ENCODE results near the gene CACNA1I. TPM values are rescaled to one million over a fixed set of nuclear protein-coding genes. Genes with fewer than 3 reads are reported as not detected.
A peak's percentile ranks its signal among the peaks of the same experiment; 100 is the strongest.

Gene CACNA1I
- polyA plus RNA-seq, 1 of the 3 experiments (the other 2 are of a cell fraction), result not detected

DNA sequence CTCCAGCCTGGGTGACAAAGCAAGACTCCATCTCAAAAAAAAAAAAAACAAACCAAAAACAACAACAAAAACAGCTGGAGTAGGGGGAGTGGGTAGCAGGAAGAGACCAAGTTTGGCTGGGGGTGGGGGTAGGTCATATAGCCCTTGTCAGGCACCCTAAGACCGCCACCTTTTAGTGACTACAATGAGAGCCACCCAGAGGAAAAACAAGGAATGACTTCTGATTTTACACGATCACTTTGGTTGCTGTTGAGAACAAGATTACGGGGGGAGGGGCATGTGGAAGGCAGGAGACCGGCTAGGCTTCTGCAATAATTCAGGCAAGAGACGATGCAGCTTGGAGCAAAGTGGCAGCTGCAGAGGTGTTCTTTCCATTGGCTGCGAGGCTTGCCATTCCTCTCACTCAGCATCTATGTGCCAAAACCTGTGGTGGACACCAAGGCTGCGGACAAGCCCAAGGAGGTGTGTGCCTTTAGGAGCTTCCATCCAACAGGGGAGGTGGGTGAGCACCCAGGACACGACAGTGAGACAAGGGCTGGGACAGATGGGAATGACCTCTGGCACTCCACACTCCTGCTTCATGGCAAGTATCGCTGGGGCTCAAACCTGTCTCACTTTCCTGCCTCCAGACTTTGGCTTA is 39.7 kb upstream of the CACNA1I start:
- H3K9me2 ChIP-seq, result no peaks in the 10 kb centered on the region
- no peak overlapping the region for H2AFZ ChIP-seq (ENCODE audit: low read depth)
- peaks cover 4 to 24% of the 10 kb centered on the region in 2 experiments; a peak in 2 of 4 replicates for H3K4me1 ChIP-seq (ENCODE audit: control insufficient read depth in 1 of 2, insufficient read depth in 2 of 2, low read depth in 1 of 2, low read length in 1 of 2)
- no peak overlapping the region for H3K9ac ChIP-seq
- ChIA-PET POLR2A (no interaction called here), CTCF (interaction anchor here (0.9 to 4.7 kb wide), 4 partner anchors 16 to 131 kb away, joined by 3 to 36 read pairs (median 10); partner anchors contain the start of gene TAB1)
- H4K20me1 ChIP-seq (ENCODE audit: insufficient read depth), result peaks cover 17% of the 10 kb centered on the region
- no peak overlapping the region; a peak in 1 of 4 replicates for H3K27ac ChIP-seq (ENCODE audit: low read depth in 2 of 2, low read length in 1 of 2)
- no peaks in the 10 kb centered on the region for H3K9me3 ChIP-seq
- H3K4me3 ChIP-seq (ENCODE audit: low read depth in 2 of 2, low read length in 1 of 2), result no peak overlapping the region
- WGBS (ENCODE audit: low lambda C conversion rate), result 35% methylated on average over 6 of the region's 9 CpGs
- H3K27me3 ChIP-seq (ENCODE audit: insufficient read depth), result no peaks in the 10 kb centered on the region
- H3K4me2 ChIP-seq, result peak overlapping the region; percentile 81
- H3K36me3 ChIP-seq (replicated peaks in 1 of 2; ENCODE audit: control insufficient read depth in 1 of 2, insufficient read depth in 2 of 2, low read length in 1 of 2), result peaks cover 0 to 5% of the 10 kb centered on the region in 2 experiments
- peak; percentile 45 for DNase-seq
- H3K79me2 ChIP-seq (ENCODE audit: insufficient read depth), result peaks cover 21% of the 10 kb centered on the region
- TF ChIP-seq NFIC (IDR thresholded peaks at IDR 0.05; ENCODE audit: borderline replicate concordance) (no peak), TCF12 (IDR thresholded peaks at IDR 0.05) (no peak), RCOR1 (IDR thresholded peaks at IDR 0.05; ENCODE audit: low read length) (no peak), JUND (IDR thresholded peaks at IDR 0.05) (no peak), EP300 (IDR thresholded peaks at IDR 0.05; ENCODE audit: borderline replicate concordance in 1 of 2, low read depth in 1 of 2, low read length in 1 of 2) (no peak), GATA2 (CRISPR knock-in tag; IDR thresholded peaks at IDR 0.05) (no peak), SMC3 (IDR thresholded peaks at IDR 0.05; ENCODE audit: low read depth, low read length) (no peak), FOXM1 (IDR thresholded peaks at IDR 0.05; ENCODE audit: low read depth) (no peak), GABPA (IDR thresholded peaks at IDR 0.05; ENCODE audit: low read depth) (no peak)
- TF ChIP-seq, protein P1, sequence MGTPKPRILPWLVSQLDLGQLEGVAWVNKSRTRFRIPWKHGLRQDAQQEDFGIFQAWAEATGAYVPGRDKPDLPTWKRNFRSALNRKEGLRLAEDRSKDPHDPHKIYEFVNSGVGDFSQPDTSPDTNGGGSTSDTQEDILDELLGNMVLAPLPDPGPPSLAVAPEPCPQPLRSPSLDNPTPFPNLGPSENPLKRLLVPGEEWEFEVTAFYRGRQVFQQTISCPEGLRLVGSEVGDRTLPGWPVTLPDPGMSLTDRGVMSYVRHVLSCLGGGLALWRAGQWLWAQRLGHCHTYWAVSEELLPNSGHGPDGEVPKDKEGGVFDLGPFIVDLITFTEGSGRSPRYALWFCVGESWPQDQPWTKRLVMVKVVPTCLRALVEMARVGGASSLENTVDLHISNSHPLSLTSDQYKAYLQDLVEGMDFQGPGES (IDR thresholded peaks at IDR 0.05; ENCODE audit: low read depth, low read length), result no peak
- TF ChIP-seq, protein P2, sequence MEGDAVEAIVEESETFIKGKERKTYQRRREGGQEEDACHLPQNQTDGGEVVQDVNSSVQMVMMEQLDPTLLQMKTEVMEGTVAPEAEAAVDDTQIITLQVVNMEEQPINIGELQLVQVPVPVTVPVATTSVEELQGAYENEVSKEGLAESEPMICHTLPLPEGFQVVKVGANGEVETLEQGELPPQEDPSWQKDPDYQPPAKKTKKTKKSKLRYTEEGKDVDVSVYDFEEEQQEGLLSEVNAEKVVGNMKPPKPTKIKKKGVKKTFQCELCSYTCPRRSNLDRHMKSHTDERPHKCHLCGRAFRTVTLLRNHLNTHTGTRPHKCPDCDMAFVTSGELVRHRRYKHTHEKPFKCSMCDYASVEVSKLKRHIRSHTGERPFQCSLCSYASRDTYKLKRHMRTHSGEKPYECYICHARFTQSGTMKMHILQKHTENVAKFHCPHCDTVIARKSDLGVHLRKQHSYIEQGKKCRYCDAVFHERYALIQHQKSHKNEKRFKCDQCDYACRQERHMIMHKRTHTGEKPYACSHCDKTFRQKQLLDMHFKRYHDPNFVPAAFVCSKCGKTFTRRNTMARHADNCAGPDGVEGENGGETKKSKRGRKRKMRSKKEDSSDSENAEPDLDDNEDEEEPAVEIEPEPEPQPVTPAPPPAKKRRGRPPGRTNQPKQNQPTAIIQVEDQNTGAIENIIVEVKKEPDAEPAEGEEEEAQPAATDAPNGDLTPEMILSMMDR (IDR thresholded peaks at IDR 0.05), result no peak
- TF ChIP-seq, protein P3, sequence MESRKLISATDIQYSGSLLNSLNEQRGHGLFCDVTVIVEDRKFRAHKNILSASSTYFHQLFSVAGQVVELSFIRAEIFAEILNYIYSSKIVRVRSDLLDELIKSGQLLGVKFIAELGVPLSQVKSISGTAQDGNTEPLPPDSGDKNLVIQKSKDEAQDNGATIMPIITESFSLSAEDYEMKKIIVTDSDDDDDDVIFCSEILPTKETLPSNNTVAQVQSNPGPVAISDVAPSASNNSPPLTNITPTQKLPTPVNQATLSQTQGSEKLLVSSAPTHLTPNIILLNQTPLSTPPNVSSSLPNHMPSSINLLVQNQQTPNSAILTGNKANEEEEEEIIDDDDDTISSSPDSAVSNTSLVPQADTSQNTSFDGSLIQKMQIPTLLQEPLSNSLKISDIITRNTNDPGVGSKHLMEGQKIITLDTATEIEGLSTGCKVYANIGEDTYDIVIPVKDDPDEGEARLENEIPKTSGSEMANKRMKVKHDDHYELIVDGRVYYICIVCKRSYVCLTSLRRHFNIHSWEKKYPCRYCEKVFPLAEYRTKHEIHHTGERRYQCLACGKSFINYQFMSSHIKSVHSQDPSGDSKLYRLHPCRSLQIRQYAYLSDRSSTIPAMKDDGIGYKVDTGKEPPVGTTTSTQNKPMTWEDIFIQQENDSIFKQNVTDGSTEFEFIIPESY (IDR thresholded peaks at IDR 0.05; ENCODE audit: borderline replicate concordance, low read depth), result no peak
- TF ChIP-seq, protein P4, sequence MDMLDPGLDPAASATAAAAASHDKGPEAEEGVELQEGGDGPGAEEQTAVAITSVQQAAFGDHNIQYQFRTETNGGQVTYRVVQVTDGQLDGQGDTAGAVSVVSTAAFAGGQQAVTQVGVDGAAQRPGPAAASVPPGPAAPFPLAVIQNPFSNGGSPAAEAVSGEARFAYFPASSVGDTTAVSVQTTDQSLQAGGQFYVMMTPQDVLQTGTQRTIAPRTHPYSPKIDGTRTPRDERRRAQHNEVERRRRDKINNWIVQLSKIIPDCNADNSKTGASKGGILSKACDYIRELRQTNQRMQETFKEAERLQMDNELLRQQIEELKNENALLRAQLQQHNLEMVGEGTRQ (IDR thresholded peaks at IDR 0.05; ENCODE audit: borderline replicate concordance, low read depth, low read length), result no peak
- H3F3A ChIP-seq (replicated peaks; ENCODE audit: insufficient read depth), result no peaks in the 10 kb centered on the region

Data from SK-N-SH (cell line).